Measurements from ENCODE around the gene MID1. TPM values are rescaled to one million over a fixed set of nuclear protein-coding genes. Genes with fewer than 3 reads are reported as not detected.
A peak's percentile ranks its signal among the peaks of the same experiment; 100 is the strongest.

The MID1 gene
- total RNA-seq (ENCODE audit: low replicate concordance): 18.0 and 20.4 TPM in 2 replicates

- peak; percentile 76 for DNase-seq (ENCODE audit: low read depth)
- peak within 1 kb of the TSS; percentile 71 for H3K4me3 ChIP-seq (ENCODE audit: low read depth, low read length)
- no peak for TF ChIP-seq CTCF (IDR thresholded peaks at IDR 0.05; ENCODE audit: insufficient read depth, low read length)
These were observed at the start of gene MID1 for GRCh38 chrX:10620121-10620699. Gene MID1 (minus strand): TSS chrX:10620585. CDS start chrX:10567547, 53,038 bp downstream.

GRCh38 chrX:10667143-10667542 lies 46.8 kb upstream of the MID1 start:
- no peak for DNase-seq (ENCODE audit: low read depth)

GRCh38 chrX:10666102-10666501 lies 45.7 kb upstream of the MID1 start:
- DNase-seq (ENCODE audit: low read depth): no peak
- H3K4me3 ChIP-seq (ENCODE audit: low read depth, low read length): no peak overlapping the region
- TF ChIP-seq CTCF (IDR thresholded peaks at IDR 0.05; ENCODE audit: insufficient read depth, low read length): no peak

More at GRCh38 chrX:10667143-10667542, 46.8 kb upstream of the MID1 start:
- H3K4me3 ChIP-seq (ENCODE audit: low read depth, low read length): no peak overlapping the region
- TF ChIP-seq CTCF (IDR thresholded peaks at IDR 0.05; ENCODE audit: insufficient read depth, low read length): no peak

GRCh38 chrX:10665681-10666080 lies 45.3 kb upstream of the MID1 start:
- DNase-seq (ENCODE audit: low read depth): no peak

GRCh38 chrX:10660171-10660570 lies 39.8 kb upstream of the MID1 start:
- no peak for TF ChIP-seq CTCF (IDR thresholded peaks at IDR 0.05; ENCODE audit: insufficient read depth, low read length)

More at GRCh38 chrX:10665681-10666080, 45.3 kb upstream of the MID1 start:
- H3K4me3 ChIP-seq (ENCODE audit: low read depth, low read length): no peak overlapping the region
- TF ChIP-seq CTCF (IDR thresholded peaks at IDR 0.05; ENCODE audit: insufficient read depth, low read length): no peak

GRCh38 chrX:10656214-10656613 lies 35.8 kb upstream of the MID1 start:
- no peak for TF ChIP-seq CTCF (IDR thresholded peaks at IDR 0.05; ENCODE audit: insufficient read depth, low read length)
- H3K4me3 ChIP-seq (ENCODE audit: low read depth, low read length): no peak overlapping the region
- no peak for DNase-seq (ENCODE audit: low read depth)

More at GRCh38 chrX:10660171-10660570, 39.8 kb upstream of the MID1 start:
- DNase-seq (ENCODE audit: low read depth): no peak
- no peak overlapping the region for H3K4me3 ChIP-seq (ENCODE audit: low read depth, low read length)

- no peak overlapping the region for H3K4me3 ChIP-seq (ENCODE audit: low read depth, low read length)
- no peak for DNase-seq (ENCODE audit: low read depth)
- TF ChIP-seq CTCF (IDR thresholded peaks at IDR 0.05; ENCODE audit: insufficient read depth, low read length): no peak
These were observed 34.6 kb upstream of the MID1 start for GRCh38 chrX:10654960-10655359.
